ENCODE data around the gene GHDC. TPM values are rescaled to one million over a fixed set of nuclear protein-coding genes. Genes with fewer than 3 reads are reported as not detected.

Gene GHDC
- total RNA-seq, 2 donors from 2014 or later, result 45.8 to 56.1 TPM

DNA sequence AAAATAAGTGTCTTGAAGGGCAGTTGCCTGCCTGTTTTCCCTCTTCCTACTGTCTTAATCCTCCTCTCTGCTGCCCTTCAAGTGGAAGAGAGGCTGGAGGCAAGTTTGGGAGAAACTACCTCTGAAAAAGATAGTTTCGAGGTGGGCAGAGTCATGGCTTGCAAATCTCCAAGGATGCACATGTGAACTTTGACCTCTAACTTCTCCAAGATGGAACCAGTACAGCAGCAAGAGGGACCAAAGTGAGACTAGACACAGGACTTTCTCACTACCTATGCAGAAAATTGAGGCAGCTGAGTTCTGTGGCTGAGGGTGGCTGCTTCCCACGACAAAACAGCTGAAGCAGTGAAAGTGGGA, 12.5 kb downstream of the GHDC start:
- TF ChIP-seq, protein P1, sequence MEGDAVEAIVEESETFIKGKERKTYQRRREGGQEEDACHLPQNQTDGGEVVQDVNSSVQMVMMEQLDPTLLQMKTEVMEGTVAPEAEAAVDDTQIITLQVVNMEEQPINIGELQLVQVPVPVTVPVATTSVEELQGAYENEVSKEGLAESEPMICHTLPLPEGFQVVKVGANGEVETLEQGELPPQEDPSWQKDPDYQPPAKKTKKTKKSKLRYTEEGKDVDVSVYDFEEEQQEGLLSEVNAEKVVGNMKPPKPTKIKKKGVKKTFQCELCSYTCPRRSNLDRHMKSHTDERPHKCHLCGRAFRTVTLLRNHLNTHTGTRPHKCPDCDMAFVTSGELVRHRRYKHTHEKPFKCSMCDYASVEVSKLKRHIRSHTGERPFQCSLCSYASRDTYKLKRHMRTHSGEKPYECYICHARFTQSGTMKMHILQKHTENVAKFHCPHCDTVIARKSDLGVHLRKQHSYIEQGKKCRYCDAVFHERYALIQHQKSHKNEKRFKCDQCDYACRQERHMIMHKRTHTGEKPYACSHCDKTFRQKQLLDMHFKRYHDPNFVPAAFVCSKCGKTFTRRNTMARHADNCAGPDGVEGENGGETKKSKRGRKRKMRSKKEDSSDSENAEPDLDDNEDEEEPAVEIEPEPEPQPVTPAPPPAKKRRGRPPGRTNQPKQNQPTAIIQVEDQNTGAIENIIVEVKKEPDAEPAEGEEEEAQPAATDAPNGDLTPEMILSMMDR (IDR thresholded peaks at IDR 0.05), result no peak
- no peak for ATAC-seq (ENCODE audit: insufficient number of reproducible peaks, low FRiP score, low read depth)

DNA sequence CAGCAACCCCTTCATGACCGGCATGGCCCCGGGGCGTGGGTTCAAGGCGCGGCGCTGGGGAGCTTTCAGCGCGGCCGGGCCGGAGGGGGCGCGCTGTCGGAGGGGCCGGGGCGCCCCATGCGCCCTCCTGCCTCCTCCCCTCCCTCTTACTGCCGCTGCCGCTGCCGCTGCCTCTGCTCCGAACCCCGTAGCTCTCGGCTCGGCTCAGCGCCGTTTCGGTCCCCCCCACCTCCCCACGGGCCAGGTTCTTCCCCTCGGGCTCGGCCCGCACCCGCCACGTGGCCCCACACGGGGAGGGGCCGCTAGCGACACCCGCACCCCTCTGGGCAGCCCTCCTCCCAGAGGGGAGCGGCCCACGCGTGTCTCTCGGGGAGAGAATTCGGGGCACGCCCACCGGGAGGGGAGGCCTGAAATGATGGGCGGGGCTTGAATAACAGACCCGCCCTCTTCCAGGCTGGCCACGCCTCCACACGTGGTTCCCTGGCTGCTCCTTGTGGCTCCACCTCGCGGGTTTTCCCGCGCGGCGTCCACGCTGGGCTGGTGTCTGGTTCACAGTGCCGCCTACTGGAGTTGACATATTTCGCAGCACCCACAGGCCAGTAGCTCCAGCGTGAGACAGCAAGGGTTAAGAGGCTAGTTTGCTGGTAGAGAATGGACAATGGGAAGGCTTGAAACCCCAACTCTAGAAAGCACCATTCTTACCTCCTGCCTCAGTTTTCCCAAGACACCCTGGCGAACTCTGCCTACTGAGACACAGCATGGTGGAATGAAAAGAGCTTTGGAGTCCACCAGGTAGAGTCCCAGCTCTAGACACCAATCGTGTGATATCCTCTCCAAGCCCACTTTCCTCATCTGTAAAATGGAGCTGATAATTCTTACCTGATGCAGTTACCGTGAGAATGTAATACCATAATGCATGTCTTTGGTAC, 13.1 kb downstream of the GHDC start, which contains the start of gene KCNH4:
TSS of gene KCNH4 (minus strand) at position 221 of the 929 bp plus-strand sequence. CDS start at position 24, 197 bp downstream.
- TF ChIP-seq, protein P1 (IDR thresholded peaks at IDR 0.05), result no peak
- Histone ChIP-seq H3K27me3 (replicated peaks; ENCODE audit: insufficient read depth) (peaks cover 12% of the 10 kb centered on the region), H3K4me1 (ENCODE audit: control insufficient read depth in 1 of 2, low read depth in 2 of 2) (peaks cover 13 to 30% of the 10 kb centered on the region in 2 donors), H3K9me3 (no peaks in the 10 kb centered on the region), H3K4me3 (peak within 1 kb of the TSS; percentile 61), H3K36me3 (no peaks in the 10 kb centered on the region), H3K27ac (no peak within 1 kb of the TSS)
- ATAC-seq (ENCODE audit: insufficient number of reproducible peaks, low FRiP score, low read depth) (no peak), DNase-seq (ENCODE audit: low spot score) (peak; percentile 33)

More for the DNA sequence above, 12.5 kb downstream of the GHDC start:
- Histone ChIP-seq H3K4me3 (no peak overlapping the region), H3K4me1 (ENCODE audit: control insufficient read depth in 1 of 2, low read depth in 2 of 2) (peaks cover 13 to 30% of the 10 kb centered on the region in 2 donors), H3K9me3 (no peaks in the 10 kb centered on the region), H3K27me3 (replicated peaks; ENCODE audit: insufficient read depth) (peaks cover 12% of the 10 kb centered on the region), H3K36me3 (no peaks in the 10 kb centered on the region), H3K27ac (no peak overlapping the region)
- DNase-seq (ENCODE audit: low spot score), result no peak

DNA sequence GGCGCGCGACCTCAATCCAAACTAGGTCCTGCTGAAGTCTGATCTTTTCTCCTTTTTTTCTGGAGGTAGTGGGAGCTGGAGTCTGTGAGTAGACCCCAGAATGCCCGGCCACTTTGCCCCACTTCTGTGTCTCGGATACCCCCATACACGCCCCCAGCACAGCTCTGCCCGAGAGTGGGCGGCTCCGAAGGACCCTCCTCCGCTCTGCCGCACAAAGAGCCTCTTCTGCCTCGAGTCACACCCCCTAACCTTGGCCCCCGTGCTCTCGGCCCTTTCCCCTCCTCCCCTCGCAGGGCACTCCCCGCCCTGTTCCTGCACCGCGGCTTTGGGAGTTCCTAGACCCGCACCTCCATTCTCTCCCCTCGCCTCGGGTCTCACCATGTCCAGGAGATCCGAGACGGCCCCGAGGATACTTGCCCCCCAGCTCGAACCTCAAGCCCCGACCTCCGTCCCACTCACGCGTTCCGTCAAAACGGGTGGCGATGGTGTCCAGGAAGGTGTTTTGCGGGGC, 13.8 kb downstream of the GHDC start:
- DNase-seq (ENCODE audit: low spot score) (no peak), ATAC-seq (ENCODE audit: insufficient number of reproducible peaks, low FRiP score, low read depth) (no peak)

DNA sequence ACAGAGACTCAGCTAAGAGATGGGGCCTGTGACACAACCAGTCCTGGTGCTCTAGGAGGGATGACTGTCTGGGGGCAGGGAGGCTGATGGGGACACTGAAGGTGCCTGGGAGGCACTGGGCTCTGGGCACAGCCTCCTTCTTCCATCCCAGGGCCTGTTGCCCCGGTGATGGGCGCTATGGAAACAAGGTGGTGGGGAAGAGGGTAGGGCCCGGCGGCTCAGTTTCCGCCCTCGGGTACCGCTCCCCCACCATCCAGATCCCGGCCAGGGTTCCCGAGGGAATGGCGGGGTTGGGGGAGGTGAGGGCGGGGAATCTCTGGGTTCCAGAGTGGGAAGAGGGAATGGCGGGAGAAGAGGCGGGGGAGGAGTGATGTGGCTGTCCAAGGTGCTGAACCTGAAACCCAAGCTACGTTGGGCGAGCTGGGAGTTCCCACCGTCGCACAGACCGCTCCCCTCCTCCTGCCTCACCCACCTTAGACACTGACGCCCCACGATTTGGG, 14.3 kb downstream of the GHDC start:
- Histone ChIP-seq H3K27me3 (replicated peaks; ENCODE audit: insufficient read depth) (peaks cover 12% of the 10 kb centered on the region), H3K36me3 (no peaks in the 10 kb centered on the region), H3K4me1 (ENCODE audit: control insufficient read depth in 1 of 2, low read depth in 2 of 2) (peaks cover 13 to 30% of the 10 kb centered on the region in 2 donors), H3K9me3 (no peaks in the 10 kb centered on the region), H3K27ac (no peak overlapping the region), H3K4me3 (no peak overlapping the region)
- TF ChIP-seq, protein P1 (IDR thresholded peaks at IDR 0.05), result no peak
- DNase-seq (ENCODE audit: low spot score), result no peak
- ATAC-seq (ENCODE audit: insufficient number of reproducible peaks, low FRiP score, low read depth), result no peak

More for the DNA sequence above, 13.8 kb downstream of the GHDC start:
- Histone ChIP-seq H3K9me3 (no peaks in the 10 kb centered on the region), H3K4me1 (ENCODE audit: control insufficient read depth in 1 of 2, low read depth in 2 of 2) (peaks cover 13 to 30% of the 10 kb centered on the region in 2 donors), H3K36me3 (no peaks in the 10 kb centered on the region), H3K4me3 (peak overlapping the region; percentile 61), H3K27me3 (replicated peaks; ENCODE audit: insufficient read depth) (peaks cover 12% of the 10 kb centered on the region), H3K27ac (no peak overlapping the region)
- TF ChIP-seq, protein P1 (IDR thresholded peaks at IDR 0.05), result no peak

DNA sequence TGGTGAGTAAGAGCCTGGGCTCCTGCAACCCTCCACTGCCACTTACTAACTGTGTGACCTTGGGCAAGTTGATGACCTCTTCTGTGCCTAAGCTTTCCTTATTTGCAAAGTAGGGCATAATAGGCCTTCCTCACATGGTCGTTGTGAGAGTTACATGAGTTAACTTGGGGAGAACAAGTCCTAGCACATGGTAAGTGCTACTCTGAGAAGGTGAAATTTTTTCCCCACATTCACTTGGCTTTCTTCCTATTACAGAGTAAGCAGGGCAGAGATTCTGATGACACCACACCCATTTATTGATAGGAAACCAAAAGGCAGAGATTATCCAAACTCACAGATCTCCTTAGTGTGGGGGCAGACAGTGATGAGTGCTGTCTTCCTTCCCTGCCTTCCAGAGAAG, 15.0 kb downstream of the GHDC start:
- H3K27me3 ChIP-seq (replicated peaks; ENCODE audit: insufficient read depth), result peaks cover 12% of the 10 kb centered on the region

More for the DNA sequence above, 15.0 kb downstream of the GHDC start:
- ATAC-seq (ENCODE audit: insufficient number of reproducible peaks, low FRiP score, low read depth) (no peak), DNase-seq (ENCODE audit: low spot score) (no peak)
- H3K4me1 ChIP-seq (ENCODE audit: control insufficient read depth in 1 of 2, low read depth in 2 of 2), result peaks cover 10 to 24% of the 10 kb centered on the region in 2 donors
- H3K27ac ChIP-seq, result no peak overlapping the region
- H3K36me3 ChIP-seq, result no peaks in the 10 kb centered on the region
- no peaks in the 10 kb centered on the region for H3K9me3 ChIP-seq
- H3K4me3 ChIP-seq, result no peak overlapping the region
- TF ChIP-seq, protein P1 (IDR thresholded peaks at IDR 0.05), result no peak

Data from thoracic aorta (tissue), 2 donors.